A673 (cell line): ENCODE results near the gene ZNF25. TPM values are rescaled to one million over a fixed set of nuclear protein-coding genes. Genes with fewer than 3 reads are reported as not detected.
"Not testable (repeated sequence)": the region's sequence is repeated elsewhere in the genome, so short reads cannot be mapped to it uniquely, and the experiment has no call there.

ENCODE experiments used
- BruUV-seq: library from RNA; stranded (reverse); fragments of 400-500 nt; replicated peaks from 2 replicates; lab custom pipeline; 2021; lab: Mats Ljungman, UMichigan
- CTCF ChIA-PET: fragments of 300-600 bp; sonication (Branson Sonifier 250); formaldehyde crosslinking; loops from one replicate; lab custom pipeline; 2022; ENCODE audit warnings: antibody characterized with exemption; lab: Charles Lee
- POLR2A ChIA-PET: fragments of 300-600 bp; sonication (Branson Sonifier 250); formaldehyde crosslinking; loops from one replicate; lab custom pipeline; 2022; ENCODE audit warnings: antibody characterized with exemption; ENCODE audit not compliant: low non-redundant PET; lab: Charles Lee
- DNase-seq: peaks from one replicate; pipeline ENCODE4 v3.0.0-alpha.2; 2015; ENCODE audit warnings: low spot score
- H3K27ac ChIP-seq: fragments of 200-600 bp; sonication (generic); 2 replicates; pipeline ENCODE4 v1.5.1; 2016; ENCODE audit warnings: mixed run types, low read depth, mild to moderate bottlenecking, mixed read lengths, antibody characterized with exemption, low read length; ENCODE audit not compliant: poor library complexity, severe bottlenecking
- H3K27me3 ChIP-seq: fragments of 200-600 bp; sonication (generic); replicated peaks from 2 replicates; pipeline ENCODE4 v1.6.1; 2017; ENCODE audit warnings: mixed run types, low read depth, mild to moderate bottlenecking, mixed read lengths, antibody characterized with exemption, low read length; ENCODE audit not compliant: insufficient read depth, poor library complexity
- H3K36me3 ChIP-seq: fragments of 200-600 bp; sonication (generic); 2 replicates; pipeline ENCODE4 v1.6.1; 2016; ENCODE audit warnings: mixed run types, mild to moderate bottlenecking, mixed read lengths, antibody characterized with exemption, low read length; ENCODE audit not compliant: insufficient read depth, poor library complexity, severe bottlenecking
- H3K4me1 ChIP-seq: fragments of 200-600 bp; sonication (generic); 2 replicates; pipeline ENCODE4 v1.6.1; 2017; ENCODE audit warnings: mixed run types, mild to moderate bottlenecking, mixed read lengths, antibody characterized with exemption, low read length; ENCODE audit not compliant: insufficient read depth, poor library complexity, severe bottlenecking
- H3K4me3 ChIP-seq: fragments of 200-600 bp; sonication (generic); 2 replicates; pipeline ENCODE4 v1.5.1; 2016; ENCODE audit warnings: low read depth, mixed run types, mild to moderate bottlenecking, mixed read lengths, low read length; ENCODE audit not compliant: poor library complexity, severe bottlenecking
- H3K9me3 ChIP-seq: fragments of 200-600 bp; sonication (generic); 2 replicates; pipeline ENCODE4 v1.6.1; 2016; ENCODE audit warnings: mixed run types, low read depth, mild to moderate bottlenecking, mixed read lengths, antibody characterized with exemption, low read length; ENCODE audit not compliant: poor library complexity, severe bottlenecking
- EZH2 ChIP-seq: fragments of 200-600 bp; sonication (generic); IDR thresholded peaks from 2 replicates; pipeline ENCODE4 v1.6.1; 2017; ENCODE audit warnings: borderline replicate concordance, low read depth, mild to moderate bottlenecking, mixed read lengths, antibody characterized with exemption, low read length; ENCODE audit not compliant: poor library complexity, severe bottlenecking
- intact Hi-C: fragments of 100-400 bp; cut with micrococcal nuclease; formaldehyde crosslinking; loops from one replicate; pipeline ENCODE4 v1.10.0; 2022; ENCODE audit not compliant: unreplicated experiment
- total RNA-seq: library from RNA; stranded (reverse); gene quantifications from 2 replicates; pipeline ENCODE4 v1.2.3, GENCODE V29; 2021
- TF ChIP-seq, protein P1 (sequence below): fragments of 300-800, 200-600 bp; sonication (generic); conservative IDR thresholded peaks from 2 replicates; pipeline ENCODE4 v1.5.1; 2017; ENCODE audit warnings: low read depth, mild to moderate bottlenecking, antibody characterized with exemption, low read length, moderate library complexity, mixed read lengths

The ZNF25 gene
- total RNA-seq, 1 experiment from 2014 or later: 5.8 TPM

DNA sequence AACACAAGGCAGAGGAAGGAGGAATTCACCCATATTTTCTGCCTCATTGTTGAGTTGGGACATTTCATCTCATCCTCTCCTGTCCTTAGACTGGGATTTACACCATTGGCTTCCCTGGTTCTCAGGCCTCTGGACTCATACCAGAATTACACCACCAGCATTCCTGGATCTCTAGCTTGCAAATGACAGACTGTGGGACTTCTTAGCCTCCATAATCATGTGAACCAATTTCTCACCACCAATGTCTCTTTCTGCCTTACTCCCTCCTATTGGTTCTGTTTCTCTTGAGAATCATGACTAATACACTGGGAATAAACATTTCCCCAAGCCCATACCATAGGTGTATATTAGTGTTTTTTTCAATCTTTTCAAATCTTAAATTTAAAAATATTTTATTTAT, 31.1 kb upstream of the ZNF25 start:
- no peaks in the 10 kb centered on the region for H3K36me3 ChIP-seq
- H3K27ac ChIP-seq: no peak overlapping the region
- H3K9me3 ChIP-seq: no peaks in the 10 kb centered on the region
- ChIA-PET POLR2A (no interaction called here), CTCF (no interaction called here)
- no peaks in the 10 kb centered on the region for H3K27me3 ChIP-seq
- no peak overlapping the region for H3K4me3 ChIP-seq
- no TSS peak for BruUV-seq
- no peak for DNase-seq
- TF ChIP-seq, protein P1, sequence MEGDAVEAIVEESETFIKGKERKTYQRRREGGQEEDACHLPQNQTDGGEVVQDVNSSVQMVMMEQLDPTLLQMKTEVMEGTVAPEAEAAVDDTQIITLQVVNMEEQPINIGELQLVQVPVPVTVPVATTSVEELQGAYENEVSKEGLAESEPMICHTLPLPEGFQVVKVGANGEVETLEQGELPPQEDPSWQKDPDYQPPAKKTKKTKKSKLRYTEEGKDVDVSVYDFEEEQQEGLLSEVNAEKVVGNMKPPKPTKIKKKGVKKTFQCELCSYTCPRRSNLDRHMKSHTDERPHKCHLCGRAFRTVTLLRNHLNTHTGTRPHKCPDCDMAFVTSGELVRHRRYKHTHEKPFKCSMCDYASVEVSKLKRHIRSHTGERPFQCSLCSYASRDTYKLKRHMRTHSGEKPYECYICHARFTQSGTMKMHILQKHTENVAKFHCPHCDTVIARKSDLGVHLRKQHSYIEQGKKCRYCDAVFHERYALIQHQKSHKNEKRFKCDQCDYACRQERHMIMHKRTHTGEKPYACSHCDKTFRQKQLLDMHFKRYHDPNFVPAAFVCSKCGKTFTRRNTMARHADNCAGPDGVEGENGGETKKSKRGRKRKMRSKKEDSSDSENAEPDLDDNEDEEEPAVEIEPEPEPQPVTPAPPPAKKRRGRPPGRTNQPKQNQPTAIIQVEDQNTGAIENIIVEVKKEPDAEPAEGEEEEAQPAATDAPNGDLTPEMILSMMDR: no peak
- no peak for TF ChIP-seq EZH2
- intact Hi-C loops: no loop called here
- H3K4me1 ChIP-seq: peaks cover 6% of the 10 kb centered on the region

- no peaks in the 10 kb centered on the region for H3K4me1 ChIP-seq
- ChIA-PET POLR2A (no interaction called here), CTCF (interaction anchor here (0.6 kb wide), 1 partner anchor 27 kb away, joined by 5 read pairs; no protein-coding TSS in a partner anchor)
- no peak for DNase-seq
- H3K27ac ChIP-seq: no peak overlapping the region
- intact Hi-C loops: no loop called here
- no peak overlapping the region for H3K4me3 ChIP-seq
- no TSS peak for BruUV-seq
- TF ChIP-seq, protein P1: no peak
- no peak for TF ChIP-seq EZH2
- no peaks in the 10 kb centered on the region for H3K9me3 ChIP-seq
- no peaks in the 10 kb centered on the region for H3K27me3 ChIP-seq
- H3K36me3 ChIP-seq: no peaks in the 10 kb centered on the region
Measured at GRCh38 chr10:38003588-38003987, 27.1 kb upstream of the ZNF25 start.

GRCh38 chr10:38003026-38003425, 26.6 kb upstream of the ZNF25 start:
- no peak for DNase-seq
- POLR2A ChIA-PET: no interaction called here
- CTCF ChIA-PET: no interaction called here
- Histone ChIP-seq H3K9me3 (no peaks in the 10 kb centered on the region), H3K27me3 (no peaks in the 10 kb centered on the region), H3K27ac (no peak overlapping the region), H3K4me1 (no peaks in the 10 kb centered on the region), H3K36me3 (no peaks in the 10 kb centered on the region), H3K4me3 (no peak overlapping the region)
- BruUV-seq: no TSS peak
- intact Hi-C loops: no loop called here
- TF ChIP-seq, protein P1: no peak
- TF ChIP-seq EZH2: no peak

DNA sequence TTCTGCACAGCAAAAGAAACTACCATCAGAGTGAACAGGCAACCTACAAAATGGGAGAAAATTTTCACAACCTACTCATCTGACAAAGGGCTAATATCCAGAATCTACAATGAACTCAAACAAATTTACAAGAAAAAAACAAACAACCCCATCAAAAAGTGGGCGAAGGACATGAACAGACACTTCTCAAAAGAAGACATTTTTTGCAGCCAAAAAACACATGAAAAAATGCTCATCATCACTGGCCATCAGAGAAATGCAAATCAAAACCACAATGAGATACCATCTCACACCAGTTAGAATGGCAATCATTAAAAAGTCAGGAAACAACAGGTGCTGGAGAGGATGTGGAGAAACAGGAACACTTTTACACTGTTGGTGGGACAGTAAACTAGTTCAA, 24.0 kb upstream of the ZNF25 start:
- DNase-seq, H3K4me1 ChIP-seq, POLR2A ChIA-PET, H3K27ac ChIP-seq, intact Hi-C loops, CTCF ChIA-PET, H3K27me3 ChIP-seq, H3K9me3 ChIP-seq, H3K4me3 ChIP-seq, BruUV-seq, H3K36me3 ChIP-seq: not testable (repeated sequence)

DNA sequence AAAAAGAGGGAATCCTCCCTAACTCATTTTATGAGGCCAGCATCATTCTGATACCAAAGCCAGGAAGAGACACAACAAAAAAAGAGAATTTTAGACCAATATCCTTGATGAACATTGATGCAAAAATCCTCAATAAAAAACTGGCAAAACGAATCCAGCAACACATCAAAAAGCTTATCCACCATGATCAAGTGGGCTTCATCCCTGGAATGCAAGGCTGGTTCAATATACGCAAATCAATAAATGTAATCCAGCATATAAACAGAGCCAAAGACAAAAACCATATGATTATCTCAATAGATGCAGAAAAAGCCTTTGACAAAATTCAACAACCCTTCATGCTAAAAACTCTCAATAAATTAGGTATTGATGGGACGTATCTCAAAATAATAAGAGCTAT, 22.5 kb upstream of the ZNF25 start:
- DNase-seq, H3K27me3 ChIP-seq, POLR2A ChIA-PET, H3K36me3 ChIP-seq, H3K27ac ChIP-seq, H3K9me3 ChIP-seq, CTCF ChIA-PET, intact Hi-C loops, H3K4me3 ChIP-seq, H3K4me1 ChIP-seq, BruUV-seq: not testable (repeated sequence)
